Esophagus squamous epithelium (tissue), 4 donors: ENCODE results near the gene PARD3B.

Source experiments
- CTCF ChIP-seq, 6 experiments: fragments of 450-650 bp in 4 of 6; fragments of 200-600 bp in 2 of 6; sonication (generic) in 2 of 6; IDR thresholded peaks; one replicate each; pipeline ENCODE4 v1.5.1; 2016 to 2019; ENCODE audit warnings: antibody characterized with exemption in 6 of 6, mild to moderate bottlenecking in 4 of 6, moderate library complexity in 4 of 6
- POLR2A ChIP-seq, 4 donors: fragments of 450-650 bp; IDR thresholded peaks; one replicate each; pipeline ENCODE4 v1.6.1; 2017; ENCODE audit warnings: antibody characterized with exemption in 4 of 4, mild to moderate bottlenecking in 4 of 4, moderate library complexity in 3 of 4

DNA sequence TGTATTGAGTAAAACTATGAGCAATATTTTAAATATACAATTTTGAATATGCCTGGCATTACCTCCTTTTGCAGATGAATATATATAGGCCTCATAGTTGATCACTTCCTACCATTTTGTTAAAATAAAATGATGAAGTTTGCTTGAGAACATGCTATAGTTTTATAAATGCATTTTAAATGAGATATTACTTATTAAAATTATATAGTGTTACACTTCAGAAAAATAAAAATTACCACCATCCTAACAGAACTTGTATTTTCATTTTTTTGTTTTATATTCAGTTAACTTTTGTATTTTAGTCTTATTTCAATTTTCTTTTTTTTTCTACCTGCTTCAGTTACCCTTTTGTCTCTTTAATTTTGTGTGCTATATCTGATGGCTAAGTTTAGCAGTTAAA is 426.9 kb downstream of the PARD3B start:
- no peak for TF ChIP-seq CTCF (IDR thresholded peaks at IDR 0.05)
- TF ChIP-seq POLR2A (IDR thresholded peaks at IDR 0.05): no peak
